Measurements from ENCODE around the gene TTLL3. TPM values are rescaled to one million over a fixed set of nuclear protein-coding genes. Genes with fewer than 3 reads are reported as not detected.
A peak's percentile ranks its signal among the peaks of the same experiment; 100 is the strongest.

The TTLL3 gene
- total and polyA plus RNA-seq, 2 of the 8 experiments (the other 6 are each of a cell fraction or from before 2014, with no cell fraction given), result 5.9 to 8.9 TPM

DNA sequence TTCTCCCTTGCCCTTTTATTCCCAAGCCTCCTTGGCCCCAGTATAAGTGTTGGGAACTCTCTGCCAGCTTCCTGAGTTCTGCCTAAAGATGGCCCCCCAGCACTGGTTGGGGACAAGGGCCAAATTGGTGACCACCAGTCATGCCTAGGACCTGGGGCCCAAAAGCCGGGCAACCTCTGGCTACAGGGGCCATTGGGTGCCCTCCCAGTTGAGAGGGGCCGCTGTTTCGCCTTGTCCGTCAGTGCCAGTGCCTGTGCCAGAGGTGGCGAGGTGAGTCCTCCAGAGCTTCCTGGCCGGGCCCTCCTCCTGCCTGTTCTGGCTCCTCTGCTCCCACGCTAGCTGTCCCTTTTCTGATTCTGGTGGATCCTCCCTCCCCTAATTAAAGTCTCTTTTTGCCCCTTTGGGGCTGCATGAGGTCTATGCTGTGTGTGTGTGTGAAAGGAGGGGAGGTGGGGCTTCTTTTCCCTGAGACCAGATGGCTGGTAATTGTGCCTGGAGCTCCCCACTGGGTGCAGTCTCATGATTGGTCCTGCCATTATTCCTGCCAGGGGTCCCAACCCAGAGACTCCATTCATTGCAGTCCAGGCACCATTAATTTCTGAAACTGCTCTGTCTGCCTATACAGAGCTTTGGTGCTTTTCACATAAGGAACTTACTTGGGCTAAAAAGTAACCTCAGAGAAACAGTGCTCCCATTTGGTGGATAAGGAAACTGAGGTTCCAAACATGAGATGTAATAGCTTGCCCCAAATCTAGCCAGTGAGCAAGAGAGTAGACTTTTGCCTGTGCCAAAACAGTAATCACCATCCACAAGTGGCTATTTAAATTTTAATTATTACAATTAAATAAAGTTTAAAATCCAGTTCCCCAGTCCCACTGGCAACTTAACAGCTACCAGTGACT lies 3.1 kb upstream of the TTLL3 start:
- Histone ChIP-seq H3K23ac (ENCODE audit: insufficient read length) (no peak overlapping the region), H3K4ac (replicated peaks; ENCODE audit: insufficient read length, low read depth, low read length) (no peak overlapping the region), H2BK15ac (ENCODE audit: low read length) (no peak overlapping the region), H2BK20ac (ENCODE audit: low read length) (no peak overlapping the region), H3K9me3 (ENCODE audit: insufficient read depth in 2 of 2, low read depth in 1 of 2, low read length in 1 of 2) (no peaks in the 10 kb centered on the region), H3K27ac (ENCODE audit: low read depth, low read length) (no peak overlapping the region), H2BK12ac (ENCODE audit: low read depth, low read length) (no peak overlapping the region), H3K56ac (replicated peaks; ENCODE audit: insufficient read length, low read depth, low read length) (no peak overlapping the region), H3K18ac (ENCODE audit: extremely low read depth, low read length) (no peak overlapping the region), H4K5ac (ENCODE audit: insufficient read length, low read depth, low read length) (no peak overlapping the region), H2AFZ (ENCODE audit: low read length) (no peak overlapping the region), H3K4me1 (replicated peaks in 1 of 4; ENCODE audit: control insufficient read depth in 3 of 4, insufficient read depth in 4 of 4, low read length in 3 of 4) (peaks cover 0 to 9% (median 2%) of the 10 kb centered on the region in 4 experiments; a peak in 3 of 7 replicates), H3K23me2 (ENCODE audit: low read depth, low read length) (peaks cover 2% of the 10 kb centered on the region; the same call in 1 of the 2 replicates), H3K4me2 (ENCODE audit: insufficient read depth in 1 of 2, low read depth in 2 of 2, low read length in 2 of 2) (no peak overlapping the region), H3K14ac (ENCODE audit: insufficient read length) (no peak overlapping the region), H3K36me3 (ENCODE audit: control insufficient read depth in 2 of 4, insufficient read depth in 4 of 4, low read length in 3 of 4) (peaks cover 22 to 43% (median 32%) of the 10 kb centered on the region in 4 experiments; a peak in 7 of 8 replicates), H3K9ac (replicated peaks in 1 of 4; ENCODE audit: extremely low read depth in 1 of 4, low read depth in 3 of 4, low read length in 3 of 4) (no peak overlapping the region), H3K79me1 (ENCODE audit: low read depth, low read length) (no peaks in the 10 kb centered on the region), H2AK5ac (ENCODE audit: low read depth, low read length) (no peak overlapping the region), H4K91ac (replicated peaks; ENCODE audit: insufficient read length, low read length) (no peak overlapping the region), H4K20me1 (replicated peaks in 1 of 2; ENCODE audit: control insufficient read depth in 1 of 2, insufficient read depth in 2 of 2, low read length in 2 of 2) (peaks cover 3 to 10% of the 10 kb centered on the region in 2 experiments), H4K8ac (ENCODE audit: extremely low read depth, insufficient read depth, low read length) (no peak overlapping the region), H3K27me3 (replicated peaks in 1 of 4; ENCODE audit: control insufficient read depth in 3 of 4, extremely low read depth in 1 of 4, insufficient read depth in 3 of 4, low read length in 3 of 4) (peaks cover 0 to 11% (median 9%) of the 10 kb centered on the region in 4 experiments; a peak in 5 of 7 replicates), H3K79me2 (ENCODE audit: control insufficient read depth in 1 of 2, insufficient read depth in 2 of 2, low read length in 2 of 2) (no peaks in the 10 kb centered on the region), H3K4me3 (ENCODE audit: extremely low read depth in 1 of 4, insufficient read depth in 2 of 4, low read depth in 3 of 4, low read length in 4 of 4) (no peak overlapping the region), H2BK120ac (replicated peaks; ENCODE audit: low read depth, low read length) (no peak overlapping the region), H2BK5ac (ENCODE audit: low read depth, low read length) (no peak overlapping the region)
- WGBS, 2 experiments (ENCODE audit: extremely low coverage in 1 of 2, insufficient coverage in 1 of 2, insufficient read length in 1 of 2, insufficient replicate concordance in 2 of 2, low coverage in 1 of 2, low lambda C conversion rate in 2 of 2, missing lambda C conversion rate in 1 of 2), result 93% methylated on average over 7 of the region's 7 CpGs; no CpG with 5 or more reads in 1 of the 2 experiments
- no peak for FAIRE-seq
- CTCF ChIA-PET (ENCODE audit: partially characterized antibody), result interaction anchor here (0.7 to 4.9 kb wide), 12 partner anchors 12 to 176 kb away, joined by 3 to 30 read pairs (median 4); partner anchors contain the start of gene ARPC4
- TF ChIP-seq CBX5 (IDR thresholded peaks at IDR 0.05; ENCODE audit: low read depth, low read length) (no peak), POLR2AphosphoS5 (IDR thresholded peaks at IDR 0.05; ENCODE audit: low read depth, low read length) (0 out of 2 replicates have a peak, but pooled peaks have one; percentile 2)
- DNase-seq (ENCODE audit: low read depth in 1 of 2, low spot score in 2 of 2), result no peak
- POLR2A ChIA-PET (ENCODE audit: partially characterized antibody), result interaction anchor here (1.2 to 7.8 kb wide), 6 partner anchors 12 to 57 kb away, joined by 3 to 71 read pairs (median 6); partner anchors contain the start of genes ARPC4, OGG1, RPUSD3 and TADA3

Measured in H1 (cell line).